Progenitor cell of endocrine pancreas (in vitro differentiated cells): ENCODE data around the gene IL27RA. TPM values are rescaled to one million over a fixed set of nuclear protein-coding genes. Genes with fewer than 3 reads are reported as not detected.

Experiments
- DNase-seq: peaks from one replicate; pipeline ENCODE4 v3.0.0; 2021; ENCODE audit warnings: low spot score; ENCODE audit not compliant: unreplicated experiment
- H3K27ac Mint-ChIP-seq: 2 replicates; pipeline ENCODE4 v1.8.0; 2021; ENCODE audit warnings: mild to moderate bottlenecking, moderate library complexity, mixed read lengths
- H3K27me3 Mint-ChIP-seq: 2 replicates; pipeline ENCODE4 v1.8.0; 2021; ENCODE audit warnings: mixed read lengths
- H3K36me3 Mint-ChIP-seq: 2 replicates; pipeline ENCODE4 v1.8.0; 2022; ENCODE audit warnings: mixed read lengths; ENCODE audit not compliant: insufficient read depth
- H3K4me1 Mint-ChIP-seq: 2 replicates; pipeline ENCODE4 v1.8.0; 2021; ENCODE audit warnings: low read depth, mixed read lengths
- H3K4me3 Mint-ChIP-seq: 2 replicates; pipeline ENCODE4 v1.8.0; 2021; ENCODE audit warnings: low read depth, mild to moderate bottlenecking, moderate library complexity, mixed read lengths
- H3K9me3 Mint-ChIP-seq: 2 replicates; pipeline ENCODE4 v1.8.0; 2021; ENCODE audit warnings: low read depth, mixed read lengths
- long read RNA-seq: library from polyadenylated mRNA; unstranded; transcript quantifications from one replicate; pipeline ENCODE4 v2.0.0, GENCODE V29; 2020
- total RNA-seq: library from RNA; stranded (reverse); gene quantifications from 2 replicates; pipeline ENCODE4 v1.2.1, GENCODE V29; 2021
- TF ChIP-seq, protein P1 (sequence below): fragments of 200-600 bp; sonication (generic); IDR thresholded peaks from one replicate; pipeline ENCODE4 v1.5.0; 2021; ENCODE audit warnings: antibody characterized with exemption, mild to moderate bottlenecking; ENCODE audit not compliant: unreplicated experiment

Gene IL27RA
- 3.4 and 3.7 TPM in 2 replicates for total RNA-seq
- long read RNA-seq, partial matches to known transcripts: 1 of 2 reads
- long read RNA-seq, other reads (novel, unspliced or antisense): 1 of 2 reads

DNA sequence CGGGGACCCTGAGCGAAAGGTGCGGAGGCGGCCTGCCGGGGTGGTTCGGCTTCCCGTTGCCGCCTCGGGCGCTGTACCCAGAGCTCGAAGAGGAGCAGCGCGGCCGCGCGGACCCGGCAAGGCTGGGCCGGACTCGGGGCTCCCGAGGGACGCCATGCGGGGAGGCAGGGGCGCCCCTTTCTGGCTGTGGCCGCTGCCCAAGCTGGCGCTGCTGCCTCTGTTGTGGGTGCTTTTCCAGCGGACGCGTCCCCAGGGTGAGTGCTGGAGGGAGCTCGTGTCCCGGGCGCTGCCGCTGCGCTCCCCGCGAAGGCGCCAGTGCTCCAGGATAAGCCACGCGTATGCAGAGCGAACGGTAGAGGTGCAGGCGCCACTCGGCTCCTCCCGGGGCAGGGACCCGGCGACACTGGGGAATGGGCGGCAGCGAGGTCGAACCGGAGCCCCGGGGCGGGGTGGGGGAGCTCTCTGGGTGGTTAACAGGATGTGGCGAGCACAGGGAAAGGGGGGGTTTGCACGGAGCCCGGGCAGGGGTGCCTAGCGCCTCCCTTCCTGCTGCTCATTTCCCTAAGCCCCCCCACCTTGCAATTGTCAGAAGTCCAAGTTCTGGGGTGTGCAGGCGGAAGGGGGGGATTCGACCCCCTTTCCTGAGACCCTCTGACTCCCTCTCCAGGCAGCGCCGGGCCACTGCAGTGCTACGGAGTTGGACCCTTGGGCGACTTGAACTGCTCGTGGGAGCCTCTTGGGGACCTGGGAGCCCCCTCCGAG, at the start of gene IL27RA:
Gene IL27RA, plus strand, starts transcription at position 44 of the 762 bp plus-strand sequence. Its CDS starts 111 bp downstream, at position 155.
- H3K9me3 Mint-ChIP-seq: no peaks in the 10 kb centered on the region
- H3K27ac Mint-ChIP-seq: no peak within 1 kb of the TSS

DNA sequence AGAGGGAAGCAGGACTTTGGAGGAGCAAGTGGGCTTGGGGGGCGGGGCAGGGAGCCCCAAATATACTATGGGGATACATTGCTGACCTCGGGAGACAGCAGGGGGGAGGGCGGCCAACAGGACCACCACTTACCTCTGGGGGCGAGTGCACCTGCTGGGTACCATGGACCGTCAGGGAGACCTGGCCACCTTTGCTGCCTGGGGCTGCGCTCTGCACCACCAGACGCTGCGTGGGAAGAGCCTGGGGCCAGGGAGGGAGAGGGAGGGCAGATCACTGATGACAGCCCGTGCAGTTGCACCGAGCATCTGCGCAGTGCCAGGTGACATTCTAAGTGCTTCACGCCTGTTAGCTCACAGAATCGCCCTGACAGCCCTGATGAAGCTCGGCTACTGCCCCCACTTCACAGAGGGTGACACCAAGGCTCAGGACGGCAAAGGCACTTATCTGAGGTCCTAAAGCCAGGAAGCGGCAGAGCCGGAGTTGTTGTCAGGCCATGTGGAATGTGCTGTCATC, 49.5 kb upstream of the IL27RA start:
- no peaks in the 10 kb centered on the region for H3K27me3 Mint-ChIP-seq

More for the DNA sequence above, at the start of gene IL27RA:
- TF ChIP-seq, protein P1, sequence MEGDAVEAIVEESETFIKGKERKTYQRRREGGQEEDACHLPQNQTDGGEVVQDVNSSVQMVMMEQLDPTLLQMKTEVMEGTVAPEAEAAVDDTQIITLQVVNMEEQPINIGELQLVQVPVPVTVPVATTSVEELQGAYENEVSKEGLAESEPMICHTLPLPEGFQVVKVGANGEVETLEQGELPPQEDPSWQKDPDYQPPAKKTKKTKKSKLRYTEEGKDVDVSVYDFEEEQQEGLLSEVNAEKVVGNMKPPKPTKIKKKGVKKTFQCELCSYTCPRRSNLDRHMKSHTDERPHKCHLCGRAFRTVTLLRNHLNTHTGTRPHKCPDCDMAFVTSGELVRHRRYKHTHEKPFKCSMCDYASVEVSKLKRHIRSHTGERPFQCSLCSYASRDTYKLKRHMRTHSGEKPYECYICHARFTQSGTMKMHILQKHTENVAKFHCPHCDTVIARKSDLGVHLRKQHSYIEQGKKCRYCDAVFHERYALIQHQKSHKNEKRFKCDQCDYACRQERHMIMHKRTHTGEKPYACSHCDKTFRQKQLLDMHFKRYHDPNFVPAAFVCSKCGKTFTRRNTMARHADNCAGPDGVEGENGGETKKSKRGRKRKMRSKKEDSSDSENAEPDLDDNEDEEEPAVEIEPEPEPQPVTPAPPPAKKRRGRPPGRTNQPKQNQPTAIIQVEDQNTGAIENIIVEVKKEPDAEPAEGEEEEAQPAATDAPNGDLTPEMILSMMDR: peak; percentile 61
- Mint-ChIP-seq H3K27me3 (peaks cover 21% of the 10 kb centered on the region), H3K36me3 (no peaks in the 10 kb centered on the region), H3K4me1 (peaks cover 2% of the 10 kb centered on the region), H3K4me3 (peak within 1 kb of the TSS; percentile 73)
- peak; percentile 39 for DNase-seq

DNA sequence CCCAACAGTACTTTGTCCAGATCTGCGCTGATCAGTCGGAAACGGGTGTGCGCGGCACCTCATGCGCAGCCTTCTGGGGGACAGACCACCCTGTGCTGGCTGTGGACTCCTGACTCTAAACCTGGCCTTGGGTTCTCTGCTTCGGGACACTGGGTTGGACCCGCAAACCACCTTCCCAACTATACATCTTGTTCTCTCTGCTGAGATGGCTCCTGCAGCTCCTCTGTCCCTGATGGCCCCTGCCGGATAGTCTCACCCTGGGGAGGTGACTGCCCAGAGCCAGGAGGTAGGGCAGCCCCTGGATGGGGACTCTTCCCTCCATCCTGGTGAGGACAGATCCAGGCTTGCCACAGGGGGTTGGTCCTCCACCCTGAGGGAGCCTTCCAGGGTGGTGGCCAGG, 48.8 kb upstream of the IL27RA start:
- no peak for DNase-seq
- Mint-ChIP-seq H3K36me3 (no peaks in the 10 kb centered on the region), H3K4me3 (no peak overlapping the region), H3K27ac (peak overlapping the region; percentile 64), H3K4me1 (no peaks in the 10 kb centered on the region), H3K9me3 (no peaks in the 10 kb centered on the region), H3K27me3 (no peaks in the 10 kb centered on the region)
- TF ChIP-seq, protein P1: no peak

More for the DNA sequence above, 49.5 kb upstream of the IL27RA start:
- DNase-seq: no peak
- no peaks in the 10 kb centered on the region for H3K9me3 Mint-ChIP-seq
- H3K27ac Mint-ChIP-seq: no peak overlapping the region
- no peaks in the 10 kb centered on the region for H3K36me3 Mint-ChIP-seq
- no peaks in the 10 kb centered on the region for H3K4me1 Mint-ChIP-seq
- no peak overlapping the region for H3K4me3 Mint-ChIP-seq
- TF ChIP-seq, protein P1: no peak

DNA sequence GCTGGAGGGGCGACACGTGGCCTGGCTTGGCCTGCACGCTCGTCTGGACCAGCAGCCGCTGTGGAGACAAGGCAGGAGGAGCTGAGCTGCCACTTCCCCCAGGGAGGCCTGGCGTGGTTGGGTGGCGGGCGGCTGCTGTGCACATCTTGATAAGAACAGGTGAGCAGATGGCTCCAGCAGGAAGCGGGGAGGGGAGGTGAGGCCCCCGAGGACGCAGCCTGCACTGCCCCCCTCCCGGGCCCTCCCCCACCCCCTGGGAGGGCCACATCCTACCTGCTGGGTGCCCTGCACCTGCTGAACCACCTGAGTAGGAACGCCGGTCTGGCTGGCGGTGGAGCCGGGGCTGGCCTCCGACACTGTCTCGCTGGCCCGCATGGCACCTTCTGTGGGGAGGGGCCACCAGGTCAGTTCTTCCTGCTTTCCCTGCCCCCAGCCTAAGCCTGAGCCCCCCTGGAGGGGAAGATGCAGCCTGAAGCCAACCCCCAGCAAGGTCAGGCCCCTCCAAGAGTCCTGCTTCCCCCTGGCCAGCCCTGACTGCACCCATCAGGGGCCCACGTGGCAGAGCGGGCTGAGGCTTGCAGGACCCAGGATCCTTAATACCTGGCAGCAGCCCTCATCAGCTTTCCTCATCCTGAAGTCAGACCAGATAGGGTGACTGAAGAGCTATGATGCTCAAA, 48.2 kb upstream of the IL27RA start:
- H3K4me1 Mint-ChIP-seq: no peaks in the 10 kb centered on the region
- H3K36me3 Mint-ChIP-seq: no peaks in the 10 kb centered on the region
- no peaks in the 10 kb centered on the region for H3K9me3 Mint-ChIP-seq
- TF ChIP-seq, protein P1: no peak
- H3K27ac Mint-ChIP-seq: no peak overlapping the region
- DNase-seq: no peak
- no peak overlapping the region for H3K4me3 Mint-ChIP-seq
- H3K27me3 Mint-ChIP-seq: no peaks in the 10 kb centered on the region

DNA sequence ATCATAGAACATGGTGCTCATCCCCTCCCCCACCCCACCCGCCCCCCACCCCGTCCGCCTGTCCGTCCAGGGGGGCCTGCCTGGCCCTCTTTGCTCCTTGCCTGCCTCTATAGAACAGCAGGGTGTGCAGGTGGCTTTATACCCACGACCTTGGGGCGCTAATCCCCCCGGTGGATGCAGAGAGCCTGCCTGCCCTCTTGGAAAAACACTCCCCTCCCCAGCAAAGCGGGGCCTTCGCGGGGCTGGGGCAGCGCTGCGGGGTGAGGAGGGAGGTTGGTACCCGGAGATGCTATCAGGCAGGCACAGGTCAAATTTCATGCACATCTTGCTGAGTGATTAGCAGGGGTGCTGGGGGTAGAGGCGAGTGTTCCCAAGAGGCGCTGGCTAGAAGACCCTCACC, 47.4 kb upstream of the IL27RA start:
- DNase-seq: no peak
- peaks cover 5% of the 10 kb centered on the region for H3K36me3 Mint-ChIP-seq
- TF ChIP-seq, protein P1: no peak
- H3K27me3 Mint-ChIP-seq: no peaks in the 10 kb centered on the region
- no peak overlapping the region for H3K4me3 Mint-ChIP-seq
- H3K4me1 Mint-ChIP-seq: peaks cover 4% of the 10 kb centered on the region
- no peak overlapping the region for H3K27ac Mint-ChIP-seq
- no peaks in the 10 kb centered on the region for H3K9me3 Mint-ChIP-seq
